ENCODE results near the gene ARL14EPL.
A peak's percentile ranks its signal among the peaks of the same experiment; 100 is the strongest.

ARL14EPL gene

DNA sequence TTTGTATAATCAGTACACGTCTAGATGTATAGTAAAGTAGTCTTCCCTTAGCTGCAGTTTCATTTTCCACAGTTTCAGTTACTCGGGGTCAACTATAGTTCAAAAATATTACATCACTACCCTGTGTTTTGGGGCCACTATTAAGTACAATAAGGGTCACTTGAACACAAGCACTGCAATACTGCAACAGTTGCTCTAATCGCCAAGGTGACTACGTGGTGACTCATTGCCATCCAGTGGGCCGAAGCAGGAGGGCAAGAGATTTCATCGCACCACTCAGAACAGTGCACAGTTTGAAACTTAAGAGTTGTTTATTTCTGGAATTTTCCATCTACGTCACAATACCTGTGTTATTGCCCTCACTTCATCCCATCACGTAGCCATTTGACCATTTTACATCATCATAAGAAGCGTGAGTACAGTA lies at the start of gene ARL14EPL:
Gene ARL14EPL, plus strand, starts transcription at position 379 of the 424 bp plus-strand sequence. CDS start 18,994 bp downstream, outside the sequence.
- intact Hi-C loops (cut with DNase I): no loop called here
- DNase-seq: peak in 10 of 42 donors; percentile 8 to 47 (median 34)

- intact Hi-C loops (cut with DNase I): no loop called here
- no peak for DNase-seq
Observed at GRCh38 chr5:115983519-115983918, 48.8 kb upstream of the ARL14EPL start.

GRCh38 chr5:115985802-115986757 lies 46.2 kb upstream of the ARL14EPL start:
- intact Hi-C loops (cut with DNase I): no loop called here
- DNase-seq: no peak

- DNase-seq: no peak
- intact Hi-C loops (cut with DNase I): no loop called here
Observed at GRCh38 chr5:115988002-115988401, 44.3 kb upstream of the ARL14EPL start.

GRCh38 chr5:115992848-115993350 lies 39.4 kb upstream of the ARL14EPL start:
- DNase-seq: no peak
- intact Hi-C loops (cut with DNase I): no loop called here

- DNase-seq: no peak
- intact Hi-C loops (cut with DNase I): no loop called here
Observed at GRCh38 chr5:115995351-115995750, 36.9 kb upstream of the ARL14EPL start.

DNA sequence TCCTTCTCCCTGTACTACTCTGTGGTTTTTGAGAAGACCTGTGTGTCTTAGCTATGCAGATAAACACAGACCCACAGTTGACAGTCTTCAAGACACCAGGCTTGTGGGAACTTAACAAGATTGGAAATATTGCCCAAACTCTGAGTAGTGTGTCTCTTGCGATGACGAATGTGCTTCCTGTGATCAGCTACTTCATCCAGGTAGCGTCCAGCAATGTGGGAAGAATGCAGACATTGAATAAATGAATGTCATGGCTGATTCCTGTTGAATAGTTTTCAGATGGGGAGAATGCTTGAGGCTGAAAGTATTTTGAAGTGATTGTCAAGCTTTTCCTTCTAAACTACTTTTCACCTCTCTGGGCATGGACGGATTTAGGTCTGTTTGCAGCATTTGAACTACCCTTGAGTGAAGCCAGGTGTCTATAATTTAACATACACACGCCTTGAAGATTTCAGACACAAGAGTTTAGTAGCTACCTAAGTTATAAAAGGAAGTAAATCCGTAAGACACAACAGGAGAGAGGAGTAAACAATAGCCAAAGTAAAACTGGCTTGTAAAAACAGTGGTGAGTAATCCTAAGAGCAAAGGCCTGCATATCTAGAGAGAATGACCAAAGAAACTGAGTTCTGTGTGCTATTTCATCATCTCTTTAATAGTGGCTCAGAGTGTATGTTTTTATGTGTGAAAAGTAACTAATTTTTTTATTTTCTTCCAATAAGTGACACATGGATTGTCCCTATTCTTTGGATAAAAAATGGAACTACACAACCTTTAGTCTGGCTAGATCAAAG lies 30.0 kb upstream of the ARL14EPL start:
- intact Hi-C loops (cut with DNase I): no loop called here
- DNase-seq: no peak

DNA sequence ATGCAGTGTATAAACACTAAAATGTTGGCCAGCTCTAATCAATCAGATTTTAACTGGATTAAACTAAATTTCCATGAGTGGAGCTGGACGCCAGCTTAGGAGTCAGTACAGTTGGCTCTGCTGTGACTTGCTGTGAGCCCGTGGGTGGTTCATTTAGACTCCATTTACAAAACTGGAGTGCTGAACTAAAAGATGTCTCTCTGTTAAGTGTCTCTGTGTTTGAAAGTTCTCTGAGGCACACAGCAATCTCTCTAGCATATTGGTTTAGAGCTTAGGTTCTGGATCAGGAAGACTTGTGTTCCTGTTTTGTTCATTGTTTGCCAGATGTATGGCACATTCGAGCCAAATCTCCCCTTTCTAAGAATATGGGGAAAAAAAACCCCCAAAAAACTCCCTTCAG lies 28.0 kb upstream of the ARL14EPL start:
- intact Hi-C loops (cut with DNase I): no loop called here
- DNase-seq: no peak

DNA sequence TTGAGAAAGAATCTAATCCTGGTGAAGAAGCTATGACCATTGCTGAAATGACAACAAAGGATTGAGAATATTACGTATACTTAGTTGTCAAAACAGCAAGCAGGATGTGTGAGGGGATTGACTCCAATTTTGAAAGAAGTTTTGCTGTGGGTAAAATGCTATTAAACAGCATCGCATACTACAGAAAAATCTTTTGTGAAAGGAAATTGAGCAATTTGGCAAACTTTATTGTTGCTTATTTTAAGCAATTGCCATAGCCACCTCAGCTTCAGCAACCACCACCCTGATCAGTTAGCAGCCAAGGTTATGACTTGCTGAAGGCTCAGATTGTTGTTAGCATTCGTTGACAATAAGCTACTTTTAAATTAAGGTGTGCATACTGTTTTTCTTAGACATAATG lies 22.5 kb upstream of the ARL14EPL start:
- intact Hi-C loops (cut with DNase I): no loop called here
- DNase-seq: no peak

GRCh38 chr5:116011046-116011445 lies 21.2 kb upstream of the ARL14EPL start:
- intact Hi-C loops (cut with DNase I): no loop called here
- DNase-seq: no peak

- no peak for DNase-seq
- intact Hi-C loops (cut with DNase I): no loop called here
Observed at GRCh38 chr5:116013207-116013785, 19.0 kb upstream of the ARL14EPL start.

- no peak for DNase-seq
- intact Hi-C loops (cut with DNase I): no loop called here
Observed at GRCh38 chr5:116013936-116014335, 18.3 kb upstream of the ARL14EPL start.

DNA sequence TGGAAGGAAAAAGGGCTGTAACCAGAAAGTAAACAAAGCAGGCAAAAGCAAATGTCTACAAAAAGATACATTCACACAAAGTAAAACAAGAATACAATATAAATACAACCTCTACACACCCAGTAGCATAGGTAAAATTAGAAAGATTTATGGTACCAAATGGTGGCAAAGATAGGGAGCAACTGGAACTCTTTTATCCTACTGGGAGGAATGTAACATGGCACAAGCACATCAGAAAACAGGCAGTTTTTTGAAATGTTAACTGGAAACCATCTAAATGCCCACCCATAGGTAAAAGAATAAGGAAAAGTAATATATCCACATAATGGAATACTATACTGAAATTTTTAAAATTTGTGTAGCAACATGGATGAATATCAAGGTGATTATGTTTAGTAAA lies 8.7 kb upstream of the ARL14EPL start:
- no peak for DNase-seq
- intact Hi-C loops (cut with DNase I): no loop called here

DNA sequence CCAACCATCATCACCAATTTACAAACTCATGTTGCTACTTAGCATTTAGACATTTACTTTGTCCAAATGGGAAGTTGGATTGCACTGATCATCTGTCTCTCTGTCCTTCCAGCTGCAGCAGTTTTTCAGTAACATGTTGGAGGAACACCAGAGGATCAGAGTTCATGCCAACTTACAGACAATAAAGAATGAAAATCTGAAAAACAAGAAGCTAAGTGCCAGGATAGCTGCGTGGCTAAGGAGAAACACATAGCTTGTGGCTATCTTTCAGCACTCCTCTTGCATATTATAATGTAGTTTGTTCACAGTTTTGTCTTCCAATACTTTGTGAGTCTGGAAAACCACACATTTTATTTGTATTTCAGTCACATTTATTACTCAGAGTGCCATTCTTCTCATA lies 6.4 kb upstream of the ARL14EPL start:
- intact Hi-C loops (cut with DNase I): no loop called here
- DNase-seq: peak in 10 of 42 donors; percentile 3 to 50 (median 10)

DNA sequence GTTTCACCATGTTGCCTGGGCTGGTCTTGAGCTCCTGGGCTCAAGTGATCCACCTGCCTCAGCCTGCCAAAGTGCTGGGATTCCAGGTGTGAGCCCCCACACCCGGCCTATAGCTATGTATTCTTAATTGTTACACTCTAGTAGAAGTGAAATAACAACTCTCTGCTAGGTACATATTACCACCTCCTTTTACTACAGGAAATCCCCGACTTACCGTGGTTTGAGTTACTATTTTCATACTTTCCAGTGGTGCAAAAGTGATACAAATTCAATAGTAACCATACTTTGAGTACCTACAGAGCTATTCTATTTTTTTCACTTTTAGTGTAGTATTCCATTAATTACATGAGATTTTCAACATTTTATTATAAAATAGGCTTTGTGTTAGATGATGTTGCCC lies 719 bp downstream of the ARL14EPL start:
- DNase-seq: no peak
- intact Hi-C loops (cut with DNase I): no loop called here

- no peak for DNase-seq
- intact Hi-C loops (cut with DNase I): no loop called here
Observed at GRCh38 chr5:116035123-116035522, 2.9 kb downstream of the ARL14EPL start.

GRCh38 chr5:116037236-116037822 lies 5.1 kb downstream of the ARL14EPL start:
- DNase-seq: no peak
- intact Hi-C loops (cut with DNase I): no loop called here

DNA sequence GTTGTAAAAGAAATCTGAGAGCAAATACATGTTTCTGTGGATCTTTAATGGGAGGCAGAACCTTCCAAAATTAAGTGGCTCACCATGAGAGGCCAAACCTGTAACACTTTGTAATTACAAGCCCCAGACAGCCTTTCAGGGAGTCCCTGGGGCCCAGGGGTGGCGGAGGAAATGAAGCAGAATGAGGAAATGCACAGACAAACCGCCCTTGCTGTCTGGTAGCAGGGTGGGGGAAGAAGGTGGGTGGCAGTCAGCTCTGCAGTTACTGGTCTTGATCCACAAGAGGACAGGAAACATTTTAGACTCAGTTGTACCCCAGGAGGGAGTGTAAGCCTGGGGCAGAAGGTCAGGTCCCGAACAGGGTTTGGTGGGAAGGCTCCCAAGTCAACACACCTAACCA lies 6.5 kb downstream of the ARL14EPL start:
- DNase-seq: no peak

GRCh38 chr5:116042375-116042774 lies 10.1 kb downstream of the ARL14EPL start:
- no peak for DNase-seq
- intact Hi-C loops (cut with DNase I): no loop called here

More for the DNA sequence above, 6.5 kb downstream of the ARL14EPL start:
- intact Hi-C loops (cut with DNase I): no loop called here
